Measurements from ENCODE around the gene DPEP2NB.

DNA sequence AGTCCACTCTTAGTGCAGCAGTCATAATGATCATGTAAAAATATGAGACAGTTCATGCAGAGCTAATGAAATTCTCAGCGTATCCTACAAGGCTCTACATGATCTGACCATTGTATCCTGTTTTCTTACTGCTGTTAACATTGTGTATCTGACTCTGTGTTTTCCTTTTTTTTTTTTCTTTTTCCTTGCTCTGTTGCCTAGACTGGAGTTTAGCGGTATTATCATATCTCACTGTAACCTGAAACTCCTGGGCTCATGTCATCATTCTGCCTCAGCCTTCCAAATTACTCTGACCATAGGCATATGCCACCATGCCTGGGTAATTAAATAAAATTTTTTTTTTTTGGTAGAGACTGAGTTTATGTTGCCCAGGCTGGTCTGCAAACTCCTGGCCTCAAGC, 19.5 kb upstream of the DPEP2NB start:
- TF ChIP-seq, protein P1, sequence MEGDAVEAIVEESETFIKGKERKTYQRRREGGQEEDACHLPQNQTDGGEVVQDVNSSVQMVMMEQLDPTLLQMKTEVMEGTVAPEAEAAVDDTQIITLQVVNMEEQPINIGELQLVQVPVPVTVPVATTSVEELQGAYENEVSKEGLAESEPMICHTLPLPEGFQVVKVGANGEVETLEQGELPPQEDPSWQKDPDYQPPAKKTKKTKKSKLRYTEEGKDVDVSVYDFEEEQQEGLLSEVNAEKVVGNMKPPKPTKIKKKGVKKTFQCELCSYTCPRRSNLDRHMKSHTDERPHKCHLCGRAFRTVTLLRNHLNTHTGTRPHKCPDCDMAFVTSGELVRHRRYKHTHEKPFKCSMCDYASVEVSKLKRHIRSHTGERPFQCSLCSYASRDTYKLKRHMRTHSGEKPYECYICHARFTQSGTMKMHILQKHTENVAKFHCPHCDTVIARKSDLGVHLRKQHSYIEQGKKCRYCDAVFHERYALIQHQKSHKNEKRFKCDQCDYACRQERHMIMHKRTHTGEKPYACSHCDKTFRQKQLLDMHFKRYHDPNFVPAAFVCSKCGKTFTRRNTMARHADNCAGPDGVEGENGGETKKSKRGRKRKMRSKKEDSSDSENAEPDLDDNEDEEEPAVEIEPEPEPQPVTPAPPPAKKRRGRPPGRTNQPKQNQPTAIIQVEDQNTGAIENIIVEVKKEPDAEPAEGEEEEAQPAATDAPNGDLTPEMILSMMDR (IDR thresholded peaks at IDR 0.05) = no peak
- TF ChIP-seq POLR2A (IDR thresholded peaks at IDR 0.05) (no peak), POLR2AphosphoS5 (IDR thresholded peaks at IDR 0.05) (no peak)
